Neural cell (in vitro differentiated cells): ENCODE measurements around the gene PRSS2. TPM values are rescaled to one million over a fixed set of nuclear protein-coding genes. Genes with fewer than 3 reads are reported as not detected.

ENCODE experiments used
- H2AFZ ChIP-seq: fragments of 200-600, 300-800 bp; sonication (generic), shearing (Covaris generic); 2 replicates; pipeline ENCODE4 v1.6.0; 2014; ENCODE audit warnings: low read depth, mild to moderate bottlenecking, antibody characterized with exemption, low read length, moderate library complexity
- H3F3A ChIP-seq: fragments of 200-600 bp; shearing (Covaris generic); 2 replicates; pipeline ENCODE4 v1.6.1; 2016; ENCODE audit warnings: mild to moderate bottlenecking, moderate library complexity, mixed read lengths, antibody characterized with exemption, low read length; ENCODE audit not compliant: insufficient read depth, poor library complexity, severe bottlenecking
- H3K27ac ChIP-seq: fragments of 200-600, 300-800 bp; sonication (generic), shearing (Covaris generic); 2 replicates; pipeline ENCODE4 v1.5.1; 2014; ENCODE audit warnings: mild to moderate bottlenecking, low read length, moderate library complexity
- H3K27me3 ChIP-seq: fragments of 300-800, 200-600 bp; sonication (generic), shearing (Covaris generic); 2 replicates; pipeline ENCODE4 v1.6.0; 2014; ENCODE audit warnings: mild to moderate bottlenecking, low read depth, low read length, moderate library complexity; ENCODE audit not compliant: insufficient read depth
- H3K36me3 ChIP-seq: fragments of 300-800, 200-600 bp; sonication (generic), shearing (Covaris generic); 2 replicates; pipeline ENCODE4 v1.5.1; 2014; ENCODE audit warnings: mild to moderate bottlenecking, antibody characterized with exemption, low read length, moderate library complexity; ENCODE audit not compliant: insufficient read depth
- H3K4me2 ChIP-seq: fragments of 300-800, 200-600 bp; sonication (generic), shearing (Covaris generic); 2 replicates; pipeline ENCODE4 v1.6.0; 2014; ENCODE audit warnings: mild to moderate bottlenecking, low read length
- H3K4me3 ChIP-seq: fragments of 300-800, 200-600 bp; sonication (generic), shearing (Covaris generic); 2 replicates; pipeline ENCODE4 v1.5.1; 2014; ENCODE audit warnings: mild to moderate bottlenecking, low read length, moderate library complexity
- H3K79me2 ChIP-seq: fragments of 200-600 bp; shearing (Covaris generic); replicated peaks from 2 replicates; pipeline ENCODE4 v1.6.0; 2014; ENCODE audit warnings: mild to moderate bottlenecking, low read length, moderate library complexity; ENCODE audit not compliant: insufficient read depth
- H3K9ac ChIP-seq: fragments of 300-800, 200-600 bp; sonication (generic), shearing (Covaris generic); 2 replicates; pipeline ENCODE4 v1.6.1; 2016; ENCODE audit warnings: mild to moderate bottlenecking, low read length, mixed read lengths
- H3K9me2 ChIP-seq: fragments of 200-600 bp; shearing (Covaris generic); 2 replicates; pipeline ENCODE4 v1.6.1; 2016; ENCODE audit warnings: mild to moderate bottlenecking, low read length, mixed read lengths; ENCODE audit not compliant: insufficient read depth
- H3K9me3 ChIP-seq: fragments of 200-600, 300-800 bp; sonication (generic), shearing (Covaris generic); 2 replicates; pipeline ENCODE4 v1.6.1; 2016; ENCODE audit warnings: mild to moderate bottlenecking, mixed run types, low read length, moderate library complexity, mixed read lengths
- H4K20me1 ChIP-seq: fragments of 200-600 bp; shearing (Covaris generic); 2 replicates; pipeline ENCODE4 v1.6.1; 2016; ENCODE audit warnings: mild to moderate bottlenecking, mixed run types; ENCODE audit not compliant: insufficient read depth
- EP300 ChIP-seq: fragments of 450-650 bp; conservative IDR thresholded peaks from 2 replicates; pipeline ENCODE4 v1.6.1; 2014; ENCODE audit warnings: antibody characterized with exemption, mild to moderate bottlenecking, moderate library complexity; ENCODE audit not compliant: poor library complexity, severe bottlenecking
- EZH2 ChIP-seq: fragments of 200-600, 300-800 bp; shearing (Covaris generic), sonication (generic); IDR thresholded peaks from 2 replicates; pipeline ENCODE4 v1.6.1; 2014; ENCODE audit warnings: antibody characterized with exemption, low read length, borderline replicate concordance, mild to moderate bottlenecking; ENCODE audit not compliant: insufficient read depth, poor library complexity, severe bottlenecking
- MXI1 ChIP-seq: fragments of 450-650 bp; conservative IDR thresholded peaks from 2 replicates; pipeline ENCODE4 v1.6.1; 2014; ENCODE audit warnings: antibody characterized with exemption, mild to moderate bottlenecking; ENCODE audit not compliant: poor library complexity, severe bottlenecking
- POLR2AphosphoS5 ChIP-seq: IDR thresholded peaks from 2 replicates; pipeline ENCODE4 v1.6.1; 2012
- RAD21 ChIP-seq: fragments of 450-650 bp; conservative IDR thresholded peaks from 2 replicates; pipeline ENCODE4 v1.6.1; 2014; ENCODE audit warnings: antibody characterized with exemption, mild to moderate bottlenecking, moderate library complexity
- SMC3 ChIP-seq: fragments of 450-650 bp; conservative IDR thresholded peaks from 2 replicates; pipeline ENCODE4 v1.6.1; 2014; ENCODE audit warnings: antibody characterized with exemption, mild to moderate bottlenecking, moderate library complexity; ENCODE audit not compliant: poor library complexity
- TAF1 ChIP-seq: IDR thresholded peaks from 2 replicates; pipeline ENCODE4 v1.6.1; 2012; ENCODE audit warnings: low read depth
- polyA plus RNA-seq: library from polyadenylated mRNA; depleted of rRNA; stranded (reverse); fragments of >200 nt; gene quantifications from 2 replicates; pipeline ENCODE4 v1.2.3, GENCODE V29; 2014
- TF ChIP-seq, protein P1 (sequence below): fragments of 450-650 bp; IDR thresholded peaks from 2 replicates; pipeline ENCODE4 v1.5.1; 2014; ENCODE audit warnings: antibody characterized with exemption, mild to moderate bottlenecking, moderate library complexity; ENCODE audit not compliant: poor library complexity, severe bottlenecking
- TF ChIP-seq, protein P2 (sequence below): IDR thresholded peaks from 2 replicates; pipeline ENCODE4 v1.6.1; 2012; ENCODE audit warnings: borderline replicate concordance

Gene PRSS2
- polyA plus RNA-seq, 1 donor from 2014 or later: not detected

DNA sequence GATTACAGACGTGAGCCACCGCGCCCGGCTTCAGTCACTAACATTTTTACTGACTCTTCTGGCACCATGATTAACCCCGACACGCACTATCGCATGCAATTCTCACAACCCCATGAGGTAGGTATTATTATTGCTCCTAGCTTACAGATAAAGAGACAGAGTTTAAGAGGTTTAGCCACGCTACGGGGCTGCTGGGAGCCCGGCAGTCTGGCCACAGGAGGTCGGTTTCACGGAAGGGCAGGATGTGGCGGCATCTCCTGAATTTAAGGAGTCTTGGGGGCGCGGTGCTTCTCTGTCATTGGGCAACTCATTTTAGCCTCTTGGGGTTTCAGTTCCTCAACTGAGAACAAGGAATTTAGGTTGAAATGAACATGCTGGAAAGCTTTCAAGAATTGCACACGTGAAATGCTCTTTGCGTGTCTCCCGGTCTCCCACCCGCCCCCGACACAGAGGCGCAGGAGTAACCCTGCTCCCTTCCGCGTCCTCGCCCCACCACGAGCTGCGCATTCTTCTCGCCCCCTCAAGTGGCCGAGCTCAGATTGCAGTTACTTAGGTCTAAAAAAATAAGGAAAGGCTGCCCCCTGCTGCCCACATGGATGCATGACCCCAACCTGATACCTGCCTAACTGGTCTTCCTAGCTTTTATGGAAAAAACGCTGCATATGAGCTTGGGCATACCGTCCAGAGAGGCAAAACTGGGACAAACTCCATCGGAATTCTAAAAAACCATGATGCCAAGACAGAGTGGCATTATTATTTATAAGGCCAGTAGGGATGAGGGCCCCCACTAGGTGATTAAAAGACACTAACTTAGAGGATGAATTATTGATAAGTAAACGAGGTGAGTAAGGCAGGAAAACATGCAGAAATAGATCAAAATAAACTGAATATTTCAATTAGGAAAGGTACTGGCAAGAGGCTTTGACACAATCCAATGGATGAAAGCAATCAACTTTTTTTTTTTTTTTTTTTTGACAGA lies 12.4 kb downstream of the PRSS2 start:
- H3K27me3 ChIP-seq: no peaks in the 10 kb centered on the region
- no peaks in the 10 kb centered on the region for H3K36me3 ChIP-seq
- H3F3A ChIP-seq: no peaks in the 10 kb centered on the region
- H3K9me2 ChIP-seq: no peaks in the 10 kb centered on the region
- no peak overlapping the region for H3K27ac ChIP-seq
- peak overlapping the region; percentile 46 for H3K4me3 ChIP-seq
- no peak overlapping the region for H2AFZ ChIP-seq
- H3K9ac ChIP-seq: no peak overlapping the region
- H4K20me1 ChIP-seq: no peaks in the 10 kb centered on the region
- no peaks in the 10 kb centered on the region for H3K79me2 ChIP-seq
- TF ChIP-seq SMC3 (peak; percentile 99), MXI1 (no peak), RAD21 (peak; percentile 96)
- TF ChIP-seq, protein P1, sequence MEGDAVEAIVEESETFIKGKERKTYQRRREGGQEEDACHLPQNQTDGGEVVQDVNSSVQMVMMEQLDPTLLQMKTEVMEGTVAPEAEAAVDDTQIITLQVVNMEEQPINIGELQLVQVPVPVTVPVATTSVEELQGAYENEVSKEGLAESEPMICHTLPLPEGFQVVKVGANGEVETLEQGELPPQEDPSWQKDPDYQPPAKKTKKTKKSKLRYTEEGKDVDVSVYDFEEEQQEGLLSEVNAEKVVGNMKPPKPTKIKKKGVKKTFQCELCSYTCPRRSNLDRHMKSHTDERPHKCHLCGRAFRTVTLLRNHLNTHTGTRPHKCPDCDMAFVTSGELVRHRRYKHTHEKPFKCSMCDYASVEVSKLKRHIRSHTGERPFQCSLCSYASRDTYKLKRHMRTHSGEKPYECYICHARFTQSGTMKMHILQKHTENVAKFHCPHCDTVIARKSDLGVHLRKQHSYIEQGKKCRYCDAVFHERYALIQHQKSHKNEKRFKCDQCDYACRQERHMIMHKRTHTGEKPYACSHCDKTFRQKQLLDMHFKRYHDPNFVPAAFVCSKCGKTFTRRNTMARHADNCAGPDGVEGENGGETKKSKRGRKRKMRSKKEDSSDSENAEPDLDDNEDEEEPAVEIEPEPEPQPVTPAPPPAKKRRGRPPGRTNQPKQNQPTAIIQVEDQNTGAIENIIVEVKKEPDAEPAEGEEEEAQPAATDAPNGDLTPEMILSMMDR: peak; percentile 98
- no peak overlapping the region for H3K4me2 ChIP-seq
- no peaks in the 10 kb centered on the region for H3K9me3 ChIP-seq

DNA sequence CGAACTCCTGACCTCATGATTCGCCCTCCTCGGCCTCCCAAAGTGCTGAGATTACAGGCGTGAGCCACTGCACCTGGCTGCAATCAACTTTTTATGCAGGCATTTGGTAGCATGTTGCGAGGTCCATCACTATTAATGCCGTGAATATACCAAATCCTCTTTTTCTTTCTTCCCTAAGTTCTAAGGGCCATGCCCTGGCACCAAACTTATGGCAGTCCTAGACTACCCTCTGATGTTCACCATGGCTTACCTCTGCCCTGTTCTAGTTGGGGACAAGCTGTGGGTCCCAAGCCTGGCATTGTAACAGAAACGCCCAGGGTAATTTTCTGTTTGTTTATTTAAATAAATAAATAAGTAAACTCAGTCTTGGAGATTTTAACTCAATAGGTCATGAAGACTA lies 13.3 kb downstream of the PRSS2 start:
- Histone ChIP-seq H3K27ac (no peak overlapping the region), H3K79me2 (no peaks in the 10 kb centered on the region), H3K9ac (no peak overlapping the region), H2AFZ (no peak overlapping the region), H3K9me3 (no peaks in the 10 kb centered on the region), H3K36me3 (no peaks in the 10 kb centered on the region), H3K27me3 (no peaks in the 10 kb centered on the region), H3K4me2 (no peak overlapping the region), H3K4me3 (no peak overlapping the region), H4K20me1 (no peaks in the 10 kb centered on the region), H3K9me2 (no peaks in the 10 kb centered on the region), H3F3A (no peaks in the 10 kb centered on the region)
- TF ChIP-seq SMC3: no peak
- TF ChIP-seq, protein P2, sequence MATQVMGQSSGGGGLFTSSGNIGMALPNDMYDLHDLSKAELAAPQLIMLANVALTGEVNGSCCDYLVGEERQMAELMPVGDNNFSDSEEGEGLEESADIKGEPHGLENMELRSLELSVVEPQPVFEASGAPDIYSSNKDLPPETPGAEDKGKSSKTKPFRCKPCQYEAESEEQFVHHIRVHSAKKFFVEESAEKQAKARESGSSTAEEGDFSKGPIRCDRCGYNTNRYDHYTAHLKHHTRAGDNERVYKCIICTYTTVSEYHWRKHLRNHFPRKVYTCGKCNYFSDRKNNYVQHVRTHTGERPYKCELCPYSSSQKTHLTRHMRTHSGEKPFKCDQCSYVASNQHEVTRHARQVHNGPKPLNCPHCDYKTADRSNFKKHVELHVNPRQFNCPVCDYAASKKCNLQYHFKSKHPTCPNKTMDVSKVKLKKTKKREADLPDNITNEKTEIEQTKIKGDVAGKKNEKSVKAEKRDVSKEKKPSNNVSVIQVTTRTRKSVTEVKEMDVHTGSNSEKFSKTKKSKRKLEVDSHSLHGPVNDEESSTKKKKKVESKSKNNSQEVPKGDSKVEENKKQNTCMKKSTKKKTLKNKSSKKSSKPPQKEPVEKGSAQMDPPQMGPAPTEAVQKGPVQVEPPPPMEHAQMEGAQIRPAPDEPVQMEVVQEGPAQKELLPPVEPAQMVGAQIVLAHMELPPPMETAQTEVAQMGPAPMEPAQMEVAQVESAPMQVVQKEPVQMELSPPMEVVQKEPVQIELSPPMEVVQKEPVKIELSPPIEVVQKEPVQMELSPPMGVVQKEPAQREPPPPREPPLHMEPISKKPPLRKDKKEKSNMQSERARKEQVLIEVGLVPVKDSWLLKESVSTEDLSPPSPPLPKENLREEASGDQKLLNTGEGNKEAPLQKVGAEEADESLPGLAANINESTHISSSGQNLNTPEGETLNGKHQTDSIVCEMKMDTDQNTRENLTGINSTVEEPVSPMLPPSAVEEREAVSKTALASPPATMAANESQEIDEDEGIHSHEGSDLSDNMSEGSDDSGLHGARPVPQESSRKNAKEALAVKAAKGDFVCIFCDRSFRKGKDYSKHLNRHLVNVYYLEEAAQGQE: no peak
- TF ChIP-seq, protein P1: no peak
- TF ChIP-seq POLR2AphosphoS5: no peak
- no peak for TF ChIP-seq MXI1
- no peak for TF ChIP-seq RAD21
- TF ChIP-seq EZH2: no peak
- TF ChIP-seq EP300: no peak
- no peak for TF ChIP-seq TAF1
